Mesothelial cell of epicardium (in vitro differentiated cells): ENCODE measurements around the gene PATJ. TPM values are rescaled to one million over a fixed set of nuclear protein-coding genes. Genes with fewer than 3 reads are reported as not detected.

Experiments used
- DNase-seq, 2 experiments: peaks; one replicate each; pipeline ENCODE4 v3.0.0; 2021; ENCODE audit warnings: low spot score in 2 of 2; ENCODE audit not compliant: unreplicated experiment in 2 of 2
- H3K27ac Mint-ChIP-seq: 2 replicates; pipeline ENCODE4 v1.8.0; 2021; ENCODE audit warnings: mixed read lengths
- H3K27me3 Mint-ChIP-seq: 2 replicates; pipeline ENCODE4 v1.8.0; 2021; ENCODE audit warnings: low read depth, mixed read lengths
- H3K36me3 Mint-ChIP-seq: 2 replicates; pipeline ENCODE4 v1.8.0; 2021; ENCODE audit warnings: mixed read lengths
- H3K4me1 Mint-ChIP-seq: 2 replicates; pipeline ENCODE4 v1.8.0; 2021; ENCODE audit warnings: mixed read lengths
- H3K4me3 Mint-ChIP-seq: 2 replicates; pipeline ENCODE4 v1.8.0; 2021; ENCODE audit warnings: mild to moderate bottlenecking, moderate library complexity, mixed read lengths
- H3K9me3 Mint-ChIP-seq: 2 replicates; pipeline ENCODE4 v1.8.0; 2021; ENCODE audit warnings: mixed read lengths
- CTCF ChIP-seq: fragments of 200-600 bp; sonication (generic); IDR thresholded peaks from one replicate; pipeline ENCODE4 v1.5.0; 2021; ENCODE audit warnings: antibody characterized with exemption; ENCODE audit not compliant: unreplicated experiment
- total RNA-seq: library from RNA; stranded (reverse); gene quantifications from 3 replicates; pipeline ENCODE4 v1.2.1, GENCODE V29; 2021

Gene PATJ
- total RNA-seq, 1 donor from 2014 or later, result 129 TPM

DNA sequence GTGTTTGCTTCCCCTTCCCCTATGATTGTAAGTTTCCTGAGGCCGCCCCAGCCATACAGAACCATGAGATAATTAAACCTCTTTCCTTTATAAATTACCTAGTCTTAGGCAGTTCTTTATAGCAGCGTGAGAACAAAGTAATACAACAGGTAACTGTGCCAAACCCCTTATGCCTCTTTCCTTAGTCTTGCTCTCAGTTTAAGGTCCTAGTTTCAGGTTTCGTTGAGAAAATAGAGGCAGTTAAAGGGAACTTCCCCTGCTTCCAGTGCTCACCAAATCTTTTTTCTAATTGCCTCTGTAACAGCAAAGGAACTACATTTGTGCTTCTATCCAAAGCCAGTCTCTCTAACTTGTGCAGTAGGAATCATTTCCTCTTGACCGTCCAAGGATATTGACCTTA lies 164.8 kb downstream of the PATJ start:
- Mint-ChIP-seq H3K27me3 (no peaks in the 10 kb centered on the region), H3K4me1 (peaks cover 4% of the 10 kb centered on the region), H3K9me3 (no peaks in the 10 kb centered on the region), H3K36me3 (peaks cover 38% of the 10 kb centered on the region), H3K4me3 (no peak overlapping the region), H3K27ac (no peak overlapping the region)
- DNase-seq, result no peak
- no peak for TF ChIP-seq CTCF

GRCh38 chr1:61910035-61910434 lies 167.8 kb downstream of the PATJ start:
- no peak for TF ChIP-seq CTCF
- peaks cover 25% of the 10 kb centered on the region for H3K36me3 Mint-ChIP-seq
- no peaks in the 10 kb centered on the region for H3K9me3 Mint-ChIP-seq
- H3K4me3 Mint-ChIP-seq, result no peak overlapping the region
- H3K4me1 Mint-ChIP-seq, result peaks cover 13% of the 10 kb centered on the region
- H3K27ac Mint-ChIP-seq, result no peak overlapping the region
- no peak for DNase-seq
- H3K27me3 Mint-ChIP-seq, result no peaks in the 10 kb centered on the region

- no peak for DNase-seq
- peaks cover 4% of the 10 kb centered on the region for H3K9me3 Mint-ChIP-seq
- no peak overlapping the region for H3K4me3 Mint-ChIP-seq
- H3K27me3 Mint-ChIP-seq, result no peaks in the 10 kb centered on the region
- H3K4me1 Mint-ChIP-seq, result peaks cover 12% of the 10 kb centered on the region
- peak overlapping the region; percentile 66 for H3K27ac Mint-ChIP-seq
- peaks cover 25% of the 10 kb centered on the region for H3K36me3 Mint-ChIP-seq
- TF ChIP-seq CTCF, result no peak
Observed at GRCh38 chr1:61914823-61915482, 172.7 kb downstream of the PATJ start.

DNA sequence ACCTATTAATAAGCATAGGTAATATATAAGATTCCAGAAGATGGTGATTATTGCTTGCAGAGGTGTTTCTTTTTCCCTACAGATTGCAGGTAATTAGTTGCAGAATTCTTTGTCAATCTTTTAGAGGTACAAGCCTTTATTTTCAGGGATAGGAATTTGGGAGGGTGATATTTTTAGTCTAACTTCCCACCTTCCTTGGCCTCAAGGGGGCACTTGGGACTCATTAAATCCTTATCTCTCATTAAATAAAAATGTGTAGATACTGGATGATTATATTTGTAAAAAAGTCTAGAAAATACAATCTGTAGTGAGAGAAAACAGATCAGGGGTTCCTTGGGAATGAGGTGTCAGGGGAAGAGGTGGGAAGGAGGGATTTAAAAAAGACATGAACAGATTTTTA lies 179.2 kb downstream of the PATJ start:
- Mint-ChIP-seq H3K27me3 (no peaks in the 10 kb centered on the region), H3K36me3 (peaks cover 35% of the 10 kb centered on the region), H3K4me1 (peaks cover 7% of the 10 kb centered on the region), H3K4me3 (no peak overlapping the region), H3K9me3 (peaks cover 6% of the 10 kb centered on the region), H3K27ac (no peak overlapping the region)
- TF ChIP-seq CTCF, result no peak
- DNase-seq, result no peak

GRCh38 chr1:61922950-61923480 lies 180.7 kb downstream of the PATJ start:
- peaks cover 4% of the 10 kb centered on the region for H3K9me3 Mint-ChIP-seq
- H3K27ac Mint-ChIP-seq, result peak overlapping the region; percentile 6
- H3K4me1 Mint-ChIP-seq, result peaks cover 7% of the 10 kb centered on the region
- no peak for TF ChIP-seq CTCF
- peaks cover 29% of the 10 kb centered on the region for H3K36me3 Mint-ChIP-seq
- no peak for DNase-seq
- no peaks in the 10 kb centered on the region for H3K27me3 Mint-ChIP-seq
- no peak overlapping the region for H3K4me3 Mint-ChIP-seq
